ENCODE measurements around the gene TBCCD1. TPM values are rescaled to one million over a fixed set of nuclear protein-coding genes. Genes with fewer than 3 reads are reported as not detected.

The TBCCD1 gene
- total RNA-seq, 1 donor: 15.6 TPM

- Histone ChIP-seq H2AFZ (ENCODE audit: low read length) (peak overlapping the region; percentile 18), H3K27ac (ENCODE audit: low read depth, low read length) (no peak overlapping the region), H4K20me1 (ENCODE audit: insufficient read depth, low read length) (no peaks in the 10 kb centered on the region)
These were observed 42.2 kb upstream of the TBCCD1 start for GRCh38 chr3:186609247-186609868.

GRCh38 chr3:186608624-186609215, 41.6 kb upstream of the TBCCD1 start:
- Histone ChIP-seq H3K27me3 (ENCODE audit: insufficient read depth, low read length) (peaks cover 11% of the 10 kb centered on the region), H3K4me1 (ENCODE audit: insufficient read depth, low read length) (no peaks in the 10 kb centered on the region), H4K20me1 (ENCODE audit: insufficient read depth, low read length) (no peaks in the 10 kb centered on the region)

More at GRCh38 chr3:186609247-186609868, 42.2 kb upstream of the TBCCD1 start:
- Histone ChIP-seq H3K9me3 (ENCODE audit: low read depth, low read length) (no peaks in the 10 kb centered on the region), H3K27me3 (ENCODE audit: insufficient read depth, low read length) (peaks cover 16% of the 10 kb centered on the region), H3K4me2 (ENCODE audit: insufficient read depth, low read length) (no peak overlapping the region), H3K36me3 (ENCODE audit: insufficient read depth, low read length) (no peaks in the 10 kb centered on the region), H3K4me3 (ENCODE audit: insufficient read depth, low read length) (no peak overlapping the region), H3K4me1 (ENCODE audit: insufficient read depth, low read length) (no peaks in the 10 kb centered on the region), H3K79me2 (ENCODE audit: insufficient read depth, low read length) (no peaks in the 10 kb centered on the region)
- TF ChIP-seq CTCF (IDR thresholded peaks at IDR 0.05; ENCODE audit: extremely low read depth, low read depth, low read length): peak; percentile 51
- DNase-seq (ENCODE audit: insufficient read length, low spot score, missing footprints): no peak

GRCh38 chr3:186605561-186606545, 38.7 kb upstream of the TBCCD1 start:
- no peak overlapping the region for H3K4me2 ChIP-seq (ENCODE audit: insufficient read depth, low read length)
- no peak overlapping the region for H3K27ac ChIP-seq (ENCODE audit: low read depth, low read length)
- TF ChIP-seq CTCF (IDR thresholded peaks at IDR 0.05; ENCODE audit: extremely low read depth, low read depth, low read length): no peak
- no peaks in the 10 kb centered on the region for H3K4me1 ChIP-seq (ENCODE audit: insufficient read depth, low read length)
- H3K9me3 ChIP-seq (ENCODE audit: low read depth, low read length): no peaks in the 10 kb centered on the region
- H3K4me3 ChIP-seq (ENCODE audit: insufficient read depth, low read length): no peak overlapping the region
- H3K36me3 ChIP-seq (ENCODE audit: insufficient read depth, low read length): no peaks in the 10 kb centered on the region
- no peak overlapping the region for H2AFZ ChIP-seq (ENCODE audit: low read length)
- no peaks in the 10 kb centered on the region for H3K27me3 ChIP-seq (ENCODE audit: insufficient read depth, low read length)
- H4K20me1 ChIP-seq (ENCODE audit: insufficient read depth, low read length): no peaks in the 10 kb centered on the region
- H3K79me2 ChIP-seq (ENCODE audit: insufficient read depth, low read length): no peaks in the 10 kb centered on the region
- DNase-seq (ENCODE audit: insufficient read length, low spot score, missing footprints): no peak

More at GRCh38 chr3:186608624-186609215, 41.6 kb upstream of the TBCCD1 start:
- H3K9me3 ChIP-seq (ENCODE audit: low read depth, low read length): no peaks in the 10 kb centered on the region
- no peak for TF ChIP-seq CTCF (IDR thresholded peaks at IDR 0.05; ENCODE audit: extremely low read depth, low read depth, low read length)
- no peak overlapping the region for H3K27ac ChIP-seq (ENCODE audit: low read depth, low read length)
- H3K4me3 ChIP-seq (ENCODE audit: insufficient read depth, low read length): no peak overlapping the region
- H3K79me2 ChIP-seq (ENCODE audit: insufficient read depth, low read length): no peaks in the 10 kb centered on the region
- H3K36me3 ChIP-seq (ENCODE audit: insufficient read depth, low read length): no peaks in the 10 kb centered on the region
- no peak for DNase-seq (ENCODE audit: insufficient read length, low spot score, missing footprints)
- H3K4me2 ChIP-seq (ENCODE audit: insufficient read depth, low read length): no peak overlapping the region
- peak overlapping the region; percentile 18 for H2AFZ ChIP-seq (ENCODE audit: low read length)
